A549 (cell line): ENCODE measurements around the gene ARHGAP4. TPM values are rescaled to one million over a fixed set of nuclear protein-coding genes. Genes with fewer than 3 reads are reported as not detected.

ENCODE experiments used
- ATAC-seq, 2 experiments: fragments of 200-7000 bp in 1 of 2; fragments of >200 bp in 1 of 2; cut with Nextera tagmentation in 1 of 2; cut with Tn5 transposase in 1 of 2; 3 replicates each; pipeline versions ENCODE4 v1.8.0 to v1.9.1; 2018 to 2020; ENCODE audit warnings: mild to moderate bottlenecking in 1 of 2, moderate library complexity in 1 of 2
- CTCF ChIA-PET: fragments of 300-600 bp; sonication (Branson Sonifier 250); formaldehyde crosslinking; extraction: SDS; loops from one replicate; lab custom pipeline; 2021; ENCODE audit warnings: antibody characterized with exemption, inconsistent platforms; lab: Yijun Ruan, JAX
- POLR2A ChIA-PET: fragments of 350-600 bp; formaldehyde crosslinking; extraction: SDS; loops from one replicate; lab custom pipeline; 2021; ENCODE audit warnings: antibody characterized with exemption, inconsistent platforms; lab: Yijun Ruan, JAX
- DNase-seq, 2 experiments: peaks; one replicate each; pipeline versions ENCODE4 v3.0.0 to v3.0.0-alpha.2; 2011 to 2016; ENCODE audit warnings: low read depth in 1 of 2, low spot score in 1 of 2
- FAIRE-seq: peaks from 2 replicates; lab custom pipeline; 2011; peaks lifted over from hg19 to GRCh38; lab: Jason Lieb, UNC
- H3K27ac ChIP-seq, 2 experiments: fragments of >200 bp; sonication (Bioruptor Twin); formaldehyde crosslinking; 3 replicates each; pipeline ENCODE4 v1.5.1; 2016 to 2017
- H3K4me1 ChIP-seq: fragments of >200 bp; sonication (Bioruptor Twin); formaldehyde crosslinking; 3 replicates; pipeline ENCODE4 v1.6.1; 2016
- H3K4me2 ChIP-seq: fragments of >200 bp; sonication (Bioruptor Twin); formaldehyde crosslinking; 3 replicates; pipeline ENCODE4 v1.6.1; 2016
- H3K4me3 ChIP-seq: fragments of >200 bp; sonication (Bioruptor Twin); formaldehyde crosslinking; 3 replicates; pipeline ENCODE4 v1.5.1; 2016
- H3K9me3 ChIP-seq: fragments of >200 bp; sonication (Bioruptor Twin); formaldehyde crosslinking; 3 replicates; pipeline ENCODE4 v1.6.1; 2016
- CBX2 ChIP-seq: fragments of 200-600 bp; sonication (generic); IDR thresholded peaks from 2 replicates; pipeline ENCODE4 v1.6.1; 2016; ENCODE audit warnings: low read depth, mild to moderate bottlenecking, borderline replicate concordance
- CEBPB ChIP-seq, 2 experiments: fragments of >200 bp in 1 of 2; sonication (Bioruptor Twin) in 1 of 2; formaldehyde crosslinking in 1 of 2; IDR thresholded peaks; 2 replicates each; pipeline ENCODE4 v1.6.1; 2012 to 2016
- CHD2 ChIP-seq: fragments of 150-350 bp; IDR thresholded peaks from 2 replicates; pipeline ENCODE4 v1.6.1; 2014; ENCODE audit warnings: low read length; ENCODE audit not compliant: partially characterized antibody
- EHMT2 ChIP-seq: fragments of 200-600 bp; sonication (generic); IDR thresholded peaks from 2 replicates; pipeline ENCODE4 v1.6.1; 2016; ENCODE audit warnings: antibody characterized with exemption, low read depth, mild to moderate bottlenecking, moderate library complexity
- FOSB ChIP-seq: fragments of 250-450 bp; sonication (Bioruptor Pico); IDR thresholded peaks from 2 replicates; pipeline ENCODE4 v1.5.0; 2020; ENCODE audit warnings: mild to moderate bottlenecking, moderate library complexity
- FOSL2 ChIP-seq, 2 experiments: fragments of 450-650 bp in 1 of 2; fragments of >200 bp in 1 of 2; sonication (Bioruptor Twin) in 1 of 2; formaldehyde crosslinking; IDR thresholded peaks; 2 replicates each; pipeline versions ENCODE4 v1.5.0 to v1.6.1; 2016 to 2020; ENCODE audit warnings: mild to moderate bottlenecking in 1 of 2, moderate library complexity in 1 of 2
- FOXS1 ChIP-seq: fragments of 250-450 bp; sonication (Bioruptor Pico); IDR thresholded peaks from 2 replicates; pipeline ENCODE4 v1.5.0; 2020; ENCODE audit warnings: mild to moderate bottlenecking, moderate library complexity
- GATA3 ChIP-seq: IDR thresholded peaks from 2 replicates; pipeline ENCODE4 v1.6.1; 2012; ENCODE audit warnings: borderline replicate concordance
- KDM5A ChIP-seq: fragments of 200-600 bp; sonication (generic); IDR thresholded peaks from 2 replicates; pipeline ENCODE4 v1.6.1; 2016; ENCODE audit warnings: antibody characterized with exemption, mild to moderate bottlenecking
- MAFK ChIP-seq: fragments of 450-650 bp; IDR thresholded peaks from 2 replicates; pipeline ENCODE4 v1.6.1; 2014; ENCODE audit not compliant: partially characterized antibody
- MAZ ChIP-seq: fragments of 150-350 bp; IDR thresholded peaks from 2 replicates; pipeline ENCODE4 v1.6.1; 2014; ENCODE audit warnings: antibody characterized with exemption, low read depth, low read length, borderline replicate concordance
- MYC ChIP-seq: IDR thresholded peaks from 2 replicates; pipeline ENCODE4 v1.6.1; 2012; ENCODE audit warnings: mild to moderate bottlenecking, inconsistent platforms, low read length, improper control_type of control experiment, borderline replicate concordance
- NFE2L2 ChIP-seq: fragments of 150-350 bp; conservative IDR thresholded peaks from 2 replicates; pipeline ENCODE4 v1.6.1; 2014; ENCODE audit warnings: low read length
- NR3C1 ChIP-seq: fragments of >200 bp; sonication (Bioruptor Twin); formaldehyde crosslinking; IDR thresholded peaks from 3 replicates; pipeline ENCODE4 v1.6.1; 2017
- PBX3 ChIP-seq: IDR thresholded peaks from 2 replicates; pipeline ENCODE4 v1.6.1; 2012
- PHF8 ChIP-seq: fragments of 200-600 bp; sonication (generic); IDR thresholded peaks from 2 replicates; pipeline ENCODE4 v1.6.1; 2016; ENCODE audit warnings: low read depth, mild to moderate bottlenecking, antibody characterized with exemption, moderate library complexity, borderline replicate concordance
- RARB ChIP-seq: fragments of 250-450 bp; sonication (Bioruptor Pico); IDR thresholded peaks from 2 replicates; pipeline ENCODE4 v1.8.0; 2021; ENCODE audit warnings: mild to moderate bottlenecking, moderate library complexity
- RCOR1 ChIP-seq: fragments of 150-350 bp; IDR thresholded peaks from 2 replicates; pipeline ENCODE4 v1.6.1; 2014; ENCODE audit warnings: antibody characterized with exemption, low read length, low read depth
- USF2 ChIP-seq: fragments of 450-650 bp; IDR thresholded peaks from 2 replicates; pipeline ENCODE4 v1.6.1; 2014; ENCODE audit warnings: antibody characterized with exemption
- ZNF302 ChIP-seq: fragments of 250-450 bp; sonication (Bioruptor Pico); IDR thresholded peaks from 2 replicates; pipeline ENCODE4 v1.9.0; 2021; ENCODE audit warnings: inconsistent platforms, mild to moderate bottlenecking, moderate library complexity
- WGBS: methylation state at CpG from one replicate; pipeline ENCODE4 v1.1.6; 2017; ENCODE audit errors: missing lambda C conversion rate; 5-methylcytosine and 5-hydroxymethylcytosine counted together
- polyA plus RNA-seq, 4 experiments: library from polyadenylated mRNA; depleted of rRNA in 3 of 4; stranded (reverse); fragments of >200 nt; fragmentation: RNase III in 1 of 4; extraction: RNeasy Plus Mini Kit Qiagen cat#74134 plus additional on column Dnase treatment in 1 of 4; gene quantifications; 2 replicates in 3 of 4; 3 replicates in 1 of 4; pipeline ENCODE4 v1.2.3, GENCODE V29; 2011 to 2017
- TF ChIP-seq, protein P1 (sequence below): IDR thresholded peaks from 2 replicates; pipeline ENCODE4 v1.6.1; 2012; ENCODE audit warnings: low read depth, borderline replicate concordance
- TF ChIP-seq, protein P2 (sequence below): fragments of >200 bp; sonication (Bioruptor Twin); formaldehyde crosslinking; IDR thresholded peaks from 3 replicates; pipeline ENCODE4 v1.6.1; 2016
- TF ChIP-seq, protein P3 (sequence below): fragments of 250-450 bp; sonication (Bioruptor Pico); IDR thresholded peaks from 2 replicates; pipeline ENCODE4 v1.5.0; 2020; ENCODE audit warnings: low read depth, mild to moderate bottlenecking, moderate library complexity

Gene ARHGAP4
- polyA plus RNA-seq, 2 of the 4 experiments (the other 2 are of a cell fraction) = 0.78 to 0.98 TPM

GRCh38 chrX:153933748-153934147, 7.7 kb upstream of the ARHGAP4 start:
- Histone ChIP-seq H3K4me1 (peaks cover 17% of the 10 kb centered on the region), H3K27ac (peak overlapping the region; percentile 86 to 92), H3K4me3 (peak overlapping the region; percentile 91), H3K4me2 (peak overlapping the region; percentile 90), H3K9me3 (no peaks in the 10 kb centered on the region)
- no peak for DNase-seq
- ChIA-PET CTCF (interaction anchor here (0.6 to 25.1 kb wide), 3 partner anchors 11 to 174 kb away, joined by 4 to 363 read pairs (median 26); partner anchors contain the start of gene RENBP), POLR2A (no interaction called here)
- 13% methylated on average over 7 of the region's 7 CpGs for WGBS
- ATAC-seq = no peak
- TF ChIP-seq MYC = no peak
- no peak for TF ChIP-seq GATA3
- no peak for TF ChIP-seq ZNF302 (CRISPR knock-in tag)
- TF ChIP-seq, protein P1, sequence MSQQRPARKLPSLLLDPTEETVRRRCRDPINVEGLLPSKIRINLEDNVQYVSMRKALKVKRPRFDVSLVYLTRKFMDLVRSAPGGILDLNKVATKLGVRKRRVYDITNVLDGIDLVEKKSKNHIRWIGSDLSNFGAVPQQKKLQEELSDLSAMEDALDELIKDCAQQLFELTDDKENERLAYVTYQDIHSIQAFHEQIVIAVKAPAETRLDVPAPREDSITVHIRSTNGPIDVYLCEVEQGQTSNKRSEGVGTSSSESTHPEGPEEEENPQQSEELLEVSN = no peak
- TF ChIP-seq NFE2L2 = no peak
- TF ChIP-seq CHD2 = no peak
- TF ChIP-seq NR3C1 = no peak
- TF ChIP-seq MAFK = no peak
- TF ChIP-seq FOSL2 (IDR thresholded peaks at IDR 0.05) = no peak
- TF ChIP-seq FOSL2 (CRISPR knock-in tag; IDR thresholded peaks at IDR 0.05) = no peak
- TF ChIP-seq KDM5A = no peak
- TF ChIP-seq, protein P2, sequence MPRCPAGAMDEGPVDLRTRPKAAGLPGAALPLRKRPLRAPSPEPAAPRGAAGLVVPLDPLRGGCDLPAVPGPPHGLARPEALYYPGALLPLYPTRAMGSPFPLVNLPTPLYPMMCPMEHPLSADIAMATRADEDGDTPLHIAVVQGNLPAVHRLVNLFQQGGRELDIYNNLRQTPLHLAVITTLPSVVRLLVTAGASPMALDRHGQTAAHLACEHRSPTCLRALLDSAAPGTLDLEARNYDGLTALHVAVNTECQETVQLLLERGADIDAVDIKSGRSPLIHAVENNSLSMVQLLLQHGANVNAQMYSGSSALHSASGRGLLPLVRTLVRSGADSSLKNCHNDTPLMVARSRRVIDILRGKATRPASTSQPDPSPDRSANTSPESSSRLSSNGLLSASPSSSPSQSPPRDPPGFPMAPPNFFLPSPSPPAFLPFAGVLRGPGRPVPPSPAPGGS = no peak
- TF ChIP-seq FOXS1 (CRISPR knock-in tag) = no peak
- no peak for TF ChIP-seq CBX2
- no peak for TF ChIP-seq CEBPB (IDR thresholded peaks at IDR 0.05)
- TF ChIP-seq FOSB (CRISPR knock-in tag) = no peak
- no peak for TF ChIP-seq RARB (CRISPR knock-in tag)
- TF ChIP-seq USF2 = no peak
- TF ChIP-seq EHMT2 = no peak
- no peak for TF ChIP-seq MAZ
- no peak for FAIRE-seq

DNA sequence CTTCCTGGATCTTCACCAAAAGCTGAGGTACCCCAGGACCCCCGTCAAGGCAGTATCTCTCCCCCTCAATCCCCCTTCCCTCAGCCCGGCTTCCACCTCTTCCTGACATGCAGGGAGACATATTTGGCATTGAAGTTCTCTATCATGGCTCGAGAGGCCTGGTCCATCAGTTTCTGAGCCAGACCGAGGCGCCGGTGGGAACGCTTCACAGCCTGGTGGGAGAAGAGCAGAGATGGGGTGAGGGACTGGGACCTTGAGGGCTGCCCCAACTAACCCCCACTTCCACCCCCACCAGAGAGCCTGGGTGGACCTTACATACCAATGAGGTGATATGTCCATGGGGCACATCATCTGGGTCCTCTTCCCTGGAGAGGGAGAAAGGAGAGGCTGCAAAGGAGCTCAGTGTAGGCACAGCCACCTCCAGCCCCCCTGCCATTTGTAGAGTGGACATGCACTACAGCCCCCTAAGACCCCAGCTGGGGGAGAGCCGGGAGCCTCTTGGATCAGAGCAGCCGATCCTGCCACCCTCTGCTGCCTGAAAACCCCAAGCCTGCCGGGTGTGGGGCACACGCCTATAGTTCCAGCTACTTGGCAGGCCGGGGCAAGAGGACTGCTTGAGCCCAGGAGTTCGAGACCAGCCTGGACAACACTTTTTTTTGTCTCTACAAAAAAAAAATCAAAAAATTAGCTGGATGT, 6.3 kb upstream of the ARHGAP4 start:
- DNase-seq (no peak), FAIRE-seq (no peak)

More for the DNA sequence above, 6.3 kb upstream of the ARHGAP4 start:
- H3K4me2 ChIP-seq = no peak overlapping the region
- peaks cover 17% of the 10 kb centered on the region for H3K4me1 ChIP-seq
- CTCF ChIA-PET = interaction anchor here (4.5 to 25.1 kb wide), 2 partner anchors 10 to 13 kb away, joined by 26 to 363 read pairs; partner anchors contain the start of gene RENBP
- TF ChIP-seq FOSL2 (IDR thresholded peaks at IDR 0.05) = no peak
- TF ChIP-seq FOSL2 (CRISPR knock-in tag; IDR thresholded peaks at IDR 0.05) = no peak
- TF ChIP-seq PBX3 = no peak
- no peak for TF ChIP-seq RCOR1
- TF ChIP-seq, protein P3, sequence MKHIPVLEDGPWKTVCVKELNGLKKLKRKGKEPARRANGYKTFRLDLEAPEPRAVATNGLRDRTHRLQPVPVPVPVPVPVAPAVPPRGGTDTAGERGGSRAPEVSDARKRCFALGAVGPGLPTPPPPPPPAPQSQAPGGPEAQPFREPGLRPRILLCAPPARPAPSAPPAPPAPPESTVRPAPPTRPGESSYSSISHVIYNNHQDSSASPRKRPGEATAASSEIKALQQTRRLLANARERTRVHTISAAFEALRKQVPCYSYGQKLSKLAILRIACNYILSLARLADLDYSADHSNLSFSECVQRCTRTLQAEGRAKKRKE = no peak
- no peak for TF ChIP-seq PHF8
- TF ChIP-seq, protein P2 = no peak
- TF ChIP-seq NR3C1 = no peak
- POLR2A ChIA-PET = interaction anchor here (0.6 kb wide), 1 partner anchor 10 kb away, joined by 3 read pairs; no protein-coding TSS in a partner anchor
- H3K27ac ChIP-seq = no peak overlapping the region
- no peak overlapping the region for H3K4me3 ChIP-seq
- H3K9me3 ChIP-seq = no peaks in the 10 kb centered on the region
- WGBS = 100% methylated on average over 3 of the region's 13 CpGs
- ATAC-seq = no peak
